ENCODE data around the gene SLC6A13. TPM values are rescaled to one million over a fixed set of nuclear protein-coding genes. Genes with fewer than 3 reads are reported as not detected.
"Not testable (repeated sequence)": the region's sequence is repeated elsewhere in the genome, so short reads cannot be mapped to it uniquely, and the experiment has no call there.

The SLC6A13 gene
- under 1 TPM in 2 of 4 donors, not detected in 2; 0.84 to 0.88 TPM for total RNA-seq

DNA sequence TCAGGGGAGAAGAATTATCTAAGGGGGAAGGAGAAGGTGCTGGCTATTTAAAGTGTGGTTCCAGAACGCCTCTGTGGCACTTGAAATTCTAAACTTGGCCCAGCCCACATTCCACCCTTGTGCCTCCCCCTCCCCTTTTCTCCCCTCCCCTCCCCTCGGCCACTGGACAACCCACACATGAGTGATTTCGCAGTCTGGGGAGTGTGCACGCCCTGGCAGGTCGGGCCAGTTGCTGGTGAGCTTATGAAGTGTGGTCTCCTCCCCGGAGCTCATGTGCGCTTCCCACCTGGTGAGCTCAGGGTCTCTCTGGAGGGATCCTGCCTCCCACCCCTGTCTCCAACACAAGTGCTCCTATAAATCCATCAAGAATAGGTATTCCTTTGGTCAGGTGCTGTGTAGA, at the start of gene SLC6A13:
Gene SLC6A13 (minus strand): TSS at position 20 of the 400 bp plus-strand sequence. CDS start 2,784 bp downstream, outside the sequence.
- no peak for DNase-seq (ENCODE audit: low spot score)
- no peak for ATAC-seq (ENCODE audit: low FRiP score)
- TF ChIP-seq, protein P1, sequence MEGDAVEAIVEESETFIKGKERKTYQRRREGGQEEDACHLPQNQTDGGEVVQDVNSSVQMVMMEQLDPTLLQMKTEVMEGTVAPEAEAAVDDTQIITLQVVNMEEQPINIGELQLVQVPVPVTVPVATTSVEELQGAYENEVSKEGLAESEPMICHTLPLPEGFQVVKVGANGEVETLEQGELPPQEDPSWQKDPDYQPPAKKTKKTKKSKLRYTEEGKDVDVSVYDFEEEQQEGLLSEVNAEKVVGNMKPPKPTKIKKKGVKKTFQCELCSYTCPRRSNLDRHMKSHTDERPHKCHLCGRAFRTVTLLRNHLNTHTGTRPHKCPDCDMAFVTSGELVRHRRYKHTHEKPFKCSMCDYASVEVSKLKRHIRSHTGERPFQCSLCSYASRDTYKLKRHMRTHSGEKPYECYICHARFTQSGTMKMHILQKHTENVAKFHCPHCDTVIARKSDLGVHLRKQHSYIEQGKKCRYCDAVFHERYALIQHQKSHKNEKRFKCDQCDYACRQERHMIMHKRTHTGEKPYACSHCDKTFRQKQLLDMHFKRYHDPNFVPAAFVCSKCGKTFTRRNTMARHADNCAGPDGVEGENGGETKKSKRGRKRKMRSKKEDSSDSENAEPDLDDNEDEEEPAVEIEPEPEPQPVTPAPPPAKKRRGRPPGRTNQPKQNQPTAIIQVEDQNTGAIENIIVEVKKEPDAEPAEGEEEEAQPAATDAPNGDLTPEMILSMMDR (IDR thresholded peaks at IDR 0.05), result no peak

DNA sequence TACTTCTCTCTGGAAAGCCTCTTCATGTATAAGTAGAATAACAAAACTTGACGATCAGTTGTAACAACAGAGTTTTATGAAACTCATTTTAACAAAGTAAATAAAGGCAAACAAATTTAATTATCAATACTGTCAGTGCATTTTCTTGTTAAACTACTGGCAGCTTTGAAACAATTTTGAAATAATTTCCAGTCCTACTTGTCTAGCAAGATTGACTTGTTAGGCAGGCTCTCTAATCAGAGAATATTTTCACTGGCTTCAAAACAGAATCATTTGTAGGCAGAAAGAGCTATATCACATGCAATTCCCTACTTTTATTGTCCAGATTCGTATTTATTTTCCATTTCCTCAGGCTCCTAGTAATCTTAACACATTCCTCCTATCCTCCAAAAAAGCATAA, 45.9 kb upstream of the SLC6A13 start:
- ATAC-seq (ENCODE audit: low FRiP score) (no peak), DNase-seq (ENCODE audit: low spot score) (no peak)
- TF ChIP-seq, protein P1 (IDR thresholded peaks at IDR 0.05), result no peak

DNA sequence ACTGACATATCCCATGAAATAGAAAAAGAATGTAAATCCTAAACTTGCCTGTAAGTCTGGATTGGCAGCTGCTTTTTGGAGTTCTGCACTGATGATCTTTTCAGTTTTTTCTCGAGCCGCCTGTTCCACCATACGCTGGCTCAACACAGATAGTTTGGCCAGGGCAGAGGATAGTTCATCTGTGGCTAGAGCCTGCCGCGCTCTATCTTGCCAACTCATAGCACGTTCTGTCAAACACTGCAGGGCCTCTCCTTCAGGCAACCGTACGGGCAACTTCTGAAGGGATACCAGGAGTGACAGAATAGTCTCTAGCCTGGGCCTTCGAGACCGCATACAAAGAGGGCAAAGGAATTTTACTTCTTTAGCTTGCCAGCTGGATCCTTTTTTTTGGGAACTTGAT, 44.8 kb upstream of the SLC6A13 start:
- ATAC-seq (ENCODE audit: low FRiP score), result no peak
- DNase-seq (ENCODE audit: low spot score), result no peak
- TF ChIP-seq, protein P1 (IDR thresholded peaks at IDR 0.05), result no peak

DNA sequence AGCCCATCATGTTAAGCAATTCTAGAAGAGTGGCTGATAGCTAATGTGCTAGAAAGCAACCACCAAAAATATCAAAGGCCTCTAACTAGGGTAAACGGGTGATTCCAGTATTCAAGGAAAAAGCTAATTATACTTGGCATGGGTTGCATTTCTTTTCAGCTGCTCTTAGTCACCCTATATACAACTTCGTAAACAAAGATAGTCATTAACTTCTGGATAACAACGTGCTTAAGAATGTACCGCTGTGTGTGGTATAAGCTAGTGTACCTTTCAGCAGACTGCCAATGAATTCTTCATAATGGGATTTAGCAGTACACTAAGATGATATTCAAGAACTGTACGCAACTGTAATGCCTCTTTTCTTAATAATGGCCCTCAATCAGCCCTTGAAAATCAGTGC, 42.2 kb upstream of the SLC6A13 start:
- TF ChIP-seq, protein P1 (IDR thresholded peaks at IDR 0.05), result no peak
- DNase-seq (ENCODE audit: low spot score), result no peak
- no peak for ATAC-seq (ENCODE audit: low FRiP score)

DNA sequence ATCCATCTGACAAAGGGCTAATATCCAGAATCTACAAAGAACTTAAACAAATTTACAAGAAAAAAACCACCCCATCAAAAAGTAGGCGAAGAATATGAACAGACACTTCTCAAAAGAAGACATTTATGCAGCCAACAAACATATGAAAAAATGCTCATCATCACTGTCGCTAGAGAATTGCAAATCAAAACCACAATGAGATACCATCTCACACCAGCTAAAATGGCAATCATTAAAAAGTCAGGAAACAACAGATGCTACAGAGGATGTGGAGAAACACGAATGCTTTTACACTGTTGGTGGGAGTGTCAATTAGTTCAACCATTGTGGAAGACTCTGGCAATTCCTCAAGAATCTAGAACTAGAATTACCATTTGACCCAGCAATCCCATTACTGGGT, 40.1 kb upstream of the SLC6A13 start:
- ATAC-seq (ENCODE audit: low FRiP score); DNase-seq (ENCODE audit: low spot score): not testable (repeated sequence)

DNA sequence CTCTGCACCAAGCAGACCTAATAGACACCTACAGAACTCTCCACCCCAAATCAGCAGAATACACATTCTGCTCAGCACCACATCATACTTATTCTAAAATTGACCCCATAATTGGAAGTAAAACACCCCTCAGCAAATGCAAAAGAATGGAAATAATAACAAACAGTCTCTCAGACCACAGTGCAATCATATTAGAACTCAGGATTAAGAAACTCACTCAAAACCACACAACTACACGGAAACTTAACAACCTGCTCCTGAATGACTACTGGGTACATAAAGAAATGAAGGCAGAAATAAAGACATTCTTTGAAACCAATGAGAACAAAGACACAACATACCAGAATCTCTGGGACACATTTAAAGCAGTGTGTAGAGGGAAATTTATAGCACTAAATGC, 37.5 kb upstream of the SLC6A13 start:
- not testable (repeated sequence) for ATAC-seq (ENCODE audit: low FRiP score); DNase-seq (ENCODE audit: low spot score)

DNA sequence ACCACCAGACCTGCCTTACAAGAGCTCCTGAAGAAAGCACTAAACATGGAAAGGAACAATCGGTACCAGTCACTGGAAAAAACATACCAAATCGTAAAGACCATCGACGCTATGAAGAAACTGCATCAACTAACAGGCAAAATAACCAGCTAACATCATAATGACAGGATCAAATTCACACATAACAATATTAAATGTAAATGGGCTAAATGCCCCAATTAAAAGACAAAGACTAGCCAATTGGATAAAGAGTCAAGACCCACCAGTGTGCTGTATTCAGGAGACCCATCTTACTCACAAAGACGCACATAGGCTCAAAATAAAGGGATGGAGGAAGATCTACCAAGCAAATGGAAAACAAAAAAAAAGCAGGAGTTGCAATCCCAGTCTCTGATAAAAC, 36.9 kb upstream of the SLC6A13 start:
- DNase-seq (ENCODE audit: low spot score); ATAC-seq (ENCODE audit: low FRiP score): not testable (repeated sequence)

DNA sequence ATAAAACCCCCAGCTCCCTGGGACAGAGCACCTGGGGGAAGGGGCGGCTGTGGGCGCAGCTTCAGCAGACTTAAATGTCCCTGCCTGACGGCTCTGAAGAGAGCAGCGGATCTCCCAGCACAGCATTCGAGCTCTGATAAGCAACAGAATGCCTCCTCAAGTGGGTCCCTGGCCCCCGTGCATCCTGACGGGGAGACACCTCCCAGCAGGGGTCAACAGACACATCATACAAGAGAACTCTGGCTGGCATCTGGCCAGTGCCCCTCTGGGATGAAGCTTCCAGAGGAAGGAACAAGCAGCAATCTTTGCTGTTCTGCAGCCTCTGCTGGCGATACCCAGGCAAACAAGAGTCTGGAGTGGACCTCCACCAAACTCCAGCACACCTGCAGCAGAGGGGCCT, 35.4 kb upstream of the SLC6A13 start:
- not testable (repeated sequence) for ATAC-seq (ENCODE audit: low FRiP score); DNase-seq (ENCODE audit: low spot score)

DNA sequence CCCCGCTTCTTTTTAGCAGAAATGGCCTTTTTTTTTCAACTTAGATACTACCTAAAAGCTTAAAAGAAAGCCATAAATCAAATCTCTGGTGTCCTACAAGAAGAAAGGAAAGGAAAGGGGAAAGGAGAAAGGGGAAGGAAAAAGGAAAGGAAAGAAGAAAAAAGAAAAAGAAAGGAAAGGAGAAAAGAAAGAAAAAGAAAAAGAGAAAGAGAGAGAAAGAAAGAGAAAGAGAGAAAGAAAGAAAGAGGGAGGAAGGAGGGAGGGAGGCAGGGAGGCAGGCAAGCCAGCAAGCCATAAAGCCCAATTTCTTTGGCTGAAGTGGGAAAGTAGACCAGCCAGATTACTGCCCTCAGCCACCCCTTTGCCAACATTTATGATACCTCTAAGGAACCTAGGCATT, 32.5 kb upstream of the SLC6A13 start:
- DNase-seq (ENCODE audit: low spot score), result no peak
- ATAC-seq (ENCODE audit: low FRiP score), result no peak
- TF ChIP-seq, protein P1 (IDR thresholded peaks at IDR 0.05), result no peak

All from omental fat pad (tissue), 4 donors.